ENCODE measurements around the gene SLC9A4.

DNA sequence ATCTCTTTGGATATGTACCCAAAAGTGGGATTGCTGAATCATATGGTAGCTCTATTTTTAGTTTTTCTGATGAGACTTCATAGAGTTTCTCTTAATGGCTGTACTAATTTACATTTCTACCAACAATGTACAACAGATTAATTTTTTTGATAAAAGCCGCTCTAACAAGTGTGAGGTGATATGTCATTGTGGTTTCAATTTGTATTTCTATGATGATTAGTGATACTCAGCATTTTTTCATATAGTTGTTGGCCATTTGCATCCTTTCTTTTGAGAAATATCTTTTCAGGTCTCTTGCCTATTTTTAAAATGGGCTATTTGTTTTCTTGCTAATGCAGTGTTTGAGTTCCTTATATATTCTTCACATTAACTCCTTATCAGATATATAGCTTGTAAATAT, 45.8 kb upstream of the SLC9A4 start:
- TF ChIP-seq, protein P1, sequence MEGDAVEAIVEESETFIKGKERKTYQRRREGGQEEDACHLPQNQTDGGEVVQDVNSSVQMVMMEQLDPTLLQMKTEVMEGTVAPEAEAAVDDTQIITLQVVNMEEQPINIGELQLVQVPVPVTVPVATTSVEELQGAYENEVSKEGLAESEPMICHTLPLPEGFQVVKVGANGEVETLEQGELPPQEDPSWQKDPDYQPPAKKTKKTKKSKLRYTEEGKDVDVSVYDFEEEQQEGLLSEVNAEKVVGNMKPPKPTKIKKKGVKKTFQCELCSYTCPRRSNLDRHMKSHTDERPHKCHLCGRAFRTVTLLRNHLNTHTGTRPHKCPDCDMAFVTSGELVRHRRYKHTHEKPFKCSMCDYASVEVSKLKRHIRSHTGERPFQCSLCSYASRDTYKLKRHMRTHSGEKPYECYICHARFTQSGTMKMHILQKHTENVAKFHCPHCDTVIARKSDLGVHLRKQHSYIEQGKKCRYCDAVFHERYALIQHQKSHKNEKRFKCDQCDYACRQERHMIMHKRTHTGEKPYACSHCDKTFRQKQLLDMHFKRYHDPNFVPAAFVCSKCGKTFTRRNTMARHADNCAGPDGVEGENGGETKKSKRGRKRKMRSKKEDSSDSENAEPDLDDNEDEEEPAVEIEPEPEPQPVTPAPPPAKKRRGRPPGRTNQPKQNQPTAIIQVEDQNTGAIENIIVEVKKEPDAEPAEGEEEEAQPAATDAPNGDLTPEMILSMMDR (IDR thresholded peaks at IDR 0.05) = no peak
- TF ChIP-seq POLR2A (IDR thresholded peaks at IDR 0.05) (no peak), EP300 (IDR thresholded peaks at IDR 0.05) (no peak)

Data from ovary (tissue), 3 donors.